Measurements from ENCODE around the gene B2M. TPM values are rescaled to one million over a fixed set of nuclear protein-coding genes. Genes with fewer than 3 reads are reported as not detected.

Gene B2M
- total RNA-seq, 1 experiment from 2014 or later, result 388 TPM

- ChIA-PET POLR2A (interaction anchor here (1.1 to 1.2 kb wide), 2 partner anchors 13 to 16 kb away, joined by 3 read pairs; partner anchors contain the start of genes B2M and PATL2), CTCF (interaction anchor here (1.3 kb wide), 1 partner anchor 15 kb away, joined by 3 read pairs; no protein-coding TSS in a partner anchor)
- no peak for ATAC-seq
These were observed 16.0 kb upstream of the B2M start for GRCh38 chr15:44695294-44695693.

GRCh38 chr15:44697014-44697413, 14.3 kb upstream of the B2M start:
- no peak for DNase-seq (ENCODE audit: low read depth, low spot score)
- H3K4me3 ChIP-seq (replicated peaks in 1 of 2; ENCODE audit: low read depth in 1 of 2, low read length in 2 of 2), result no peak overlapping the region
- no peaks in the 10 kb centered on the region for H3K27me3 ChIP-seq (ENCODE audit: insufficient read depth, low read length)
- ChIA-PET POLR2A (no interaction called here), CTCF (no interaction called here), RAD21 (ENCODE audit: low non-redundant PET in 1 of 2, low total read pairs in 2 of 2, uncharacterized antibody in 2 of 2, unreplicated experiment in 2 of 2) (no interaction called here)
- intact Hi-C loops (cut with micrococcal nuclease), result no loop called here
- no peaks in the 10 kb centered on the region for H3K79me2 ChIP-seq (ENCODE audit: insufficient read depth, low read length)
- H2AFZ ChIP-seq (ENCODE audit: low read depth, low read length, poor library complexity, severe bottlenecking), result no peak overlapping the region
- H3K4me2 ChIP-seq (ENCODE audit: low read length), result no peak overlapping the region
- H3K36me3 ChIP-seq (ENCODE audit: control insufficient read depth in 1 of 2, insufficient read depth in 2 of 2, low read length in 2 of 2), result no peaks in the 10 kb centered on the region
- H3K9me3 ChIP-seq (ENCODE audit: control insufficient read depth in 1 of 2, insufficient read depth in 1 of 2, low read depth in 1 of 2, low read length in 2 of 2), result no peaks in the 10 kb centered on the region
- H4K20me1 ChIP-seq (ENCODE audit: insufficient read depth), result no peaks in the 10 kb centered on the region
- H3K9me2 ChIP-seq (ENCODE audit: insufficient read depth), result no peaks in the 10 kb centered on the region
- H3K4me1 ChIP-seq (ENCODE audit: control insufficient read depth in 1 of 2, insufficient read depth in 2 of 2, low read length in 2 of 2), result no peaks in the 10 kb centered on the region
- ATAC-seq, result no peak
- BruUV-seq (replicated peaks), result no TSS peak
- no peak overlapping the region for H3K9ac ChIP-seq (ENCODE audit: low read length)
- no peak overlapping the region for H3K27ac ChIP-seq (ENCODE audit: low read depth, low read length)
- TF ChIP-seq FOSL1 (IDR thresholded peaks at IDR 0.05; ENCODE audit: low read depth) (no peak), EZH2 (IDR thresholded peaks at IDR 0.05) (no peak), RAD21 (IDR thresholded peaks at IDR 0.05; ENCODE audit: low read depth) (no peak), SRF (IDR thresholded peaks at IDR 0.05; ENCODE audit: low read depth) (no peak), REST (IDR thresholded peaks at IDR 0.05; ENCODE audit: low read depth) (no peak), MAX (IDR thresholded peaks at IDR 0.05) (no peak), CBX3 (IDR thresholded peaks at IDR 0.05; ENCODE audit: low read depth) (no peak), JUND (IDR thresholded peaks at IDR 0.05) (no peak), SIN3A (IDR thresholded peaks at IDR 0.05; ENCODE audit: low read depth) (no peak), EGR1 (IDR thresholded peaks at IDR 0.05; ENCODE audit: low read depth) (no peak), EZH2phosphoT487 (IDR thresholded peaks at IDR 0.05; ENCODE audit: borderline replicate concordance) (no peak)

More at GRCh38 chr15:44695294-44695693, 16.0 kb upstream of the B2M start:
- no peak for TF ChIP-seq CBX3 (IDR thresholded peaks at IDR 0.05; ENCODE audit: low read depth)
- TF ChIP-seq RAD21 (IDR thresholded peaks at IDR 0.05; ENCODE audit: low read depth), result no peak
- TF ChIP-seq YY1 (IDR thresholded peaks at IDR 0.05; ENCODE audit: extremely low read depth, insufficient replicate concordance, low read depth, low read length), result no peak
- TF ChIP-seq CTCF (IDR thresholded peaks at IDR 0.05 in 2 of 3, conservative IDR thresholded peaks at IDR 0.05 in 1 of 3; ENCODE audit: borderline replicate concordance in 1 of 3, insufficient read depth in 1 of 3, low read depth in 2 of 3, low read length in 2 of 3), result no peak
- no peak for TF ChIP-seq POLR2A (IDR thresholded peaks at IDR 0.05; ENCODE audit: borderline replicate concordance, extremely low read depth, insufficient read depth, insufficient read length)
- H3K79me2 ChIP-seq (ENCODE audit: insufficient read depth, low read length), result no peaks in the 10 kb centered on the region
- no peak overlapping the region for H3K4me3 ChIP-seq (replicated peaks in 1 of 2; ENCODE audit: low read depth in 1 of 2, low read length in 2 of 2)
- no peak overlapping the region for H3K4me2 ChIP-seq (ENCODE audit: low read length)
- no peak overlapping the region for H2AFZ ChIP-seq (ENCODE audit: low read depth, low read length, poor library complexity, severe bottlenecking)
- BruUV-seq (replicated peaks), result no TSS peak
- H3K27ac ChIP-seq (ENCODE audit: low read depth, low read length), result no peak overlapping the region
- intact Hi-C loops (cut with micrococcal nuclease), result no loop called here
- no peaks in the 10 kb centered on the region for H4K20me1 ChIP-seq (ENCODE audit: insufficient read depth)
- H3K9me2 ChIP-seq (ENCODE audit: insufficient read depth), result no peaks in the 10 kb centered on the region
- H3K27me3 ChIP-seq (ENCODE audit: insufficient read depth, low read length), result no peaks in the 10 kb centered on the region
- no peak for DNase-seq (ENCODE audit: low read depth, low spot score)
- H3K4me1 ChIP-seq (ENCODE audit: control insufficient read depth in 1 of 2, insufficient read depth in 2 of 2, low read length in 2 of 2), result no peaks in the 10 kb centered on the region
- no peak overlapping the region for H3K9ac ChIP-seq (ENCODE audit: low read length)
- RAD21 ChIA-PET (ENCODE audit: low non-redundant PET in 1 of 2, low total read pairs in 2 of 2, uncharacterized antibody in 2 of 2, unreplicated experiment in 2 of 2), result no interaction called here
- H3K36me3 ChIP-seq (ENCODE audit: control insufficient read depth in 1 of 2, insufficient read depth in 2 of 2, low read length in 2 of 2), result no peaks in the 10 kb centered on the region
- no peaks in the 10 kb centered on the region for H3K9me3 ChIP-seq (ENCODE audit: control insufficient read depth in 1 of 2, insufficient read depth in 1 of 2, low read depth in 1 of 2, low read length in 2 of 2)
